ENCODE results near the gene CDK5. TPM values are rescaled to one million over a fixed set of nuclear protein-coding genes. Genes with fewer than 3 reads are reported as not detected.

CDK5 gene
- total RNA-seq, 1 experiment from 2014 or later, result 21.1 TPM

- Histone ChIP-seq H3K27me3 (replicated peaks; ENCODE audit: insufficient read depth, low read depth, low read length, poor library complexity) (no peaks in the 10 kb centered on the region), H3K4me1 (ENCODE audit: insufficient read depth, low read length, poor library complexity, severe bottlenecking) (peaks cover 17% of the 10 kb centered on the region), H3K36me3 (ENCODE audit: insufficient read depth, low read length, poor library complexity, severe bottlenecking) (peaks cover 43% of the 10 kb centered on the region), H3K27ac (ENCODE audit: low read depth, low read length, poor library complexity, severe bottlenecking) (no peak overlapping the region), H3K9me3 (ENCODE audit: low read depth, low read length, poor library complexity, severe bottlenecking) (no peaks in the 10 kb centered on the region), H3K4me3 (ENCODE audit: low read depth, low read length, poor library complexity, severe bottlenecking) (no peak overlapping the region)
- TF ChIP-seq EZH2 (IDR thresholded peaks at IDR 0.05; ENCODE audit: borderline replicate concordance, low read depth, low read length, poor library complexity, severe bottlenecking) (no peak), CTCF (conservative IDR thresholded peaks at IDR 0.05; ENCODE audit: low read depth, low read length) (no peak)
- intact Hi-C loops (cut with micrococcal nuclease; ENCODE audit: unreplicated experiment), result no loop called here
- POLR2A ChIA-PET (ENCODE audit: low non-redundant PET), result no interaction called here
- BruUV-seq (replicated peaks), result no TSS peak
- CTCF ChIA-PET, result no interaction called here
- no peak for DNase-seq (ENCODE audit: low spot score)
Measured at GRCh38 chr7:151064993-151065392, 7.3 kb upstream of the CDK5 start.

- Histone ChIP-seq H3K27ac (ENCODE audit: low read depth, low read length, poor library complexity, severe bottlenecking) (no peak overlapping the region), H3K4me1 (ENCODE audit: insufficient read depth, low read length, poor library complexity, severe bottlenecking) (peaks cover 17% of the 10 kb centered on the region), H3K27me3 (replicated peaks; ENCODE audit: insufficient read depth, low read depth, low read length, poor library complexity) (no peaks in the 10 kb centered on the region), H3K36me3 (ENCODE audit: insufficient read depth, low read length, poor library complexity, severe bottlenecking) (peaks cover 38% of the 10 kb centered on the region), H3K9me3 (ENCODE audit: low read depth, low read length, poor library complexity, severe bottlenecking) (no peaks in the 10 kb centered on the region), H3K4me3 (ENCODE audit: low read depth, low read length, poor library complexity, severe bottlenecking) (no peak overlapping the region)
- CTCF ChIA-PET, result no interaction called here
- POLR2A ChIA-PET (ENCODE audit: low non-redundant PET), result no interaction called here
- TF ChIP-seq CTCF (conservative IDR thresholded peaks at IDR 0.05; ENCODE audit: low read depth, low read length) (no peak), EZH2 (IDR thresholded peaks at IDR 0.05; ENCODE audit: borderline replicate concordance, low read depth, low read length, poor library complexity, severe bottlenecking) (no peak)
- intact Hi-C loops (cut with micrococcal nuclease; ENCODE audit: unreplicated experiment), result no loop called here
- no peak for DNase-seq (ENCODE audit: low spot score)
- BruUV-seq (replicated peaks), result no TSS peak
Measured at GRCh38 chr7:151064454-151064853, 6.8 kb upstream of the CDK5 start.

- Histone ChIP-seq H3K27me3 (replicated peaks; ENCODE audit: insufficient read depth, low read depth, low read length, poor library complexity) (no peaks in the 10 kb centered on the region), H3K27ac (ENCODE audit: low read depth, low read length, poor library complexity, severe bottlenecking) (no peak overlapping the region), H3K36me3 (ENCODE audit: insufficient read depth, low read length, poor library complexity, severe bottlenecking) (peaks cover 31% of the 10 kb centered on the region), H3K4me1 (ENCODE audit: insufficient read depth, low read length, poor library complexity, severe bottlenecking) (peaks cover 26% of the 10 kb centered on the region), H3K9me3 (ENCODE audit: low read depth, low read length, poor library complexity, severe bottlenecking) (no peaks in the 10 kb centered on the region), H3K4me3 (ENCODE audit: low read depth, low read length, poor library complexity, severe bottlenecking) (no peak overlapping the region)
- ChIA-PET POLR2A (ENCODE audit: low non-redundant PET) (no interaction called here), CTCF (interaction anchor here (0.7 to 1.0 kb wide), 2 partner anchors 45 to 98 kb away, joined by 3 to 4 read pairs; no protein-coding TSS in a partner anchor)
- DNase-seq (ENCODE audit: low spot score), result no peak
- BruUV-seq (replicated peaks), result no TSS peak
- intact Hi-C loops (cut with micrococcal nuclease; ENCODE audit: unreplicated experiment), result no loop called here
- no peak for TF ChIP-seq EZH2 (IDR thresholded peaks at IDR 0.05; ENCODE audit: borderline replicate concordance, low read depth, low read length, poor library complexity, severe bottlenecking)
- TF ChIP-seq CTCF (conservative IDR thresholded peaks at IDR 0.05; ENCODE audit: low read depth, low read length), result no peak
Measured at GRCh38 chr7:151063212-151063561, 5.5 kb upstream of the CDK5 start.
